Activated naive CD4-positive, alpha-beta T cell treated with anti-CD3 and anti-CD28 coated beads, Interleukin-2, amount 50 U/mL, for 72 hours (primary cell): ENCODE measurements around the gene JUNB. TPM values are rescaled to one million over a fixed set of nuclear protein-coding genes. Genes with fewer than 3 reads are reported as not detected.

ENCODE experiments used
- ATAC-seq, 2 donors: fragments of 150-1000 bp; cut with Tn5 transposase; 2 replicates each; pipeline ENCODE4 v1.10.0; 2021; ENCODE audit warnings: mild to moderate bottlenecking in 2 of 2, moderate library complexity in 2 of 2
- DNase-seq, 2 donors: peaks; one replicate each; pipeline ENCODE4 v3.0.0; 2021 to 2022; ENCODE audit warnings: low spot score in 2 of 2
- H3K27ac Mint-ChIP-seq, 2 donors: one replicate each; pipeline ENCODE4 v1.8.0; 2022; ENCODE audit warnings: mild to moderate bottlenecking in 2 of 2, mixed read lengths in 2 of 2
- H3K36me3 Mint-ChIP-seq, 2 donors: one replicate each; pipeline ENCODE4 v1.8.0; 2022; ENCODE audit warnings: mixed read lengths in 2 of 2
- H3K9me3 Mint-ChIP-seq, 2 donors: one replicate each; pipeline ENCODE4 v1.8.0; 2022; ENCODE audit warnings: mixed read lengths in 2 of 2
- total RNA-seq, 2 donors: library from RNA; stranded (reverse); gene quantifications; one replicate each; pipeline ENCODE4 v1.2.3, GENCODE V29; 2022

The JUNB gene
- total RNA-seq: 100 to 1,000 TPM; 400 to 402 TPM

- peaks cover 21 to 22% of the 10 kb centered on the region in 2 donors for H3K36me3 Mint-ChIP-seq
- peak; percentile 50 to 52 for ATAC-seq
- DNase-seq: peak; percentile 98 to 99
- peak within 1 kb of the TSS; percentile 99 to 100 for H3K27ac Mint-ChIP-seq
- no peaks in the 10 kb centered on the region for H3K9me3 Mint-ChIP-seq
Observed at GRCh38 chr19:12791345-12792050, at the start of gene JUNB. Gene JUNB, plus strand, starts transcription at chr19:12791486. Its CDS starts 286 bp downstream, at chr19:12791772.

GRCh38 chr19:12745166-12745897, 46.0 kb upstream of the JUNB start:
- Mint-ChIP-seq H3K27ac (peak overlapping the region in 1 of 2 donors; percentile 65), H3K9me3 (peaks cover 6 to 11% of the 10 kb centered on the region in 2 donors), H3K36me3 (peaks cover 21 to 30% of the 10 kb centered on the region in 2 donors)
- DNase-seq: no peak
- ATAC-seq: no peak

- peaks cover 6 to 11% of the 10 kb centered on the region in 2 donors for H3K9me3 Mint-ChIP-seq
- DNase-seq (no peak), ATAC-seq (no peak)
- peaks cover 21 to 30% of the 10 kb centered on the region in 2 donors for H3K36me3 Mint-ChIP-seq
- no peak overlapping the region for H3K27ac Mint-ChIP-seq
Observed at GRCh38 chr19:12748489-12748888, 42.8 kb upstream of the JUNB start.

- ATAC-seq: peak in 1 of 2 donors; percentile 14
- Mint-ChIP-seq H3K27ac (peak overlapping the region in 1 of 2 donors; percentile 19), H3K36me3 (peaks cover 21 to 30% of the 10 kb centered on the region in 2 donors), H3K9me3 (peaks cover 6 to 11% of the 10 kb centered on the region in 2 donors)
- DNase-seq: no peak
Observed at GRCh38 chr19:12749938-12750521, 41.3 kb upstream of the JUNB start.

- no peak for DNase-seq
- peaks cover 21 to 27% of the 10 kb centered on the region in 2 donors for H3K36me3 Mint-ChIP-seq
- peaks cover 6 to 11% of the 10 kb centered on the region in 2 donors for H3K9me3 Mint-ChIP-seq
- no peak for ATAC-seq
- peak overlapping the region in 1 of 2 donors; percentile 6 for H3K27ac Mint-ChIP-seq
Observed at GRCh38 chr19:12750851-12751250, 40.4 kb upstream of the JUNB start.

- Mint-ChIP-seq H3K36me3 (peaks cover 15 to 19% of the 10 kb centered on the region in 2 donors), H3K27ac (peak within 1 kb of the TSS in 1 of 2 donors; percentile 6), H3K9me3 (peaks cover 6 to 11% of the 10 kb centered on the region in 2 donors)
- no peak for ATAC-seq
- DNase-seq: no peak
Observed at GRCh38 chr19:12751635-12752034, 39.7 kb upstream of the JUNB start, which contains the start of gene BEST2. Gene BEST2, plus strand, starts transcription at chr19:12751791. Its CDS starts 802 bp downstream, at chr19:12752593.

- Mint-ChIP-seq H3K27ac (no peak overlapping the region), H3K9me3 (peaks cover 6 to 11% of the 10 kb centered on the region in 2 donors), H3K36me3 (peaks cover 13 to 14% of the 10 kb centered on the region in 2 donors)
- no peak for DNase-seq
- no peak for ATAC-seq
Observed at GRCh38 chr19:12752056-12752781, 39.1 kb upstream of the JUNB start.

- H3K36me3 Mint-ChIP-seq: no peaks in the 10 kb centered on the region
- no peak for ATAC-seq
- no peak for DNase-seq
- no peaks in the 10 kb centered on the region for H3K9me3 Mint-ChIP-seq
- H3K27ac Mint-ChIP-seq: no peak overlapping the region
Observed at GRCh38 chr19:12754465-12755196, 36.7 kb upstream of the JUNB start.

GRCh38 chr19:12756150-12756883, 35.0 kb upstream of the JUNB start:
- ATAC-seq (no peak), DNase-seq (no peak)
- Mint-ChIP-seq H3K27ac (no peak overlapping the region), H3K36me3 (no peaks in the 10 kb centered on the region), H3K9me3 (no peaks in the 10 kb centered on the region)

GRCh38 chr19:12757544-12758274, 33.6 kb upstream of the JUNB start:
- Mint-ChIP-seq H3K36me3 (no peaks in the 10 kb centered on the region), H3K9me3 (no peaks in the 10 kb centered on the region), H3K27ac (no peak overlapping the region)
- peak; percentile 82 to 86 for DNase-seq
- peak; percentile 87 to 92 for ATAC-seq

- DNase-seq (no peak), ATAC-seq (no peak)
- Mint-ChIP-seq H3K9me3 (no peaks in the 10 kb centered on the region), H3K36me3 (no peaks in the 10 kb centered on the region), H3K27ac (no peak overlapping the region)
Observed at GRCh38 chr19:12759686-12760085, 31.6 kb upstream of the JUNB start.

GRCh38 chr19:12763100-12763499, 28.2 kb upstream of the JUNB start:
- Mint-ChIP-seq H3K27ac (no peak overlapping the region), H3K9me3 (no peaks in the 10 kb centered on the region), H3K36me3 (no peaks in the 10 kb centered on the region)
- DNase-seq (no peak), ATAC-seq (no peak)

GRCh38 chr19:12764698-12765097, 26.6 kb upstream of the JUNB start:
- Mint-ChIP-seq H3K27ac (no peak overlapping the region), H3K36me3 (no peaks in the 10 kb centered on the region), H3K9me3 (no peaks in the 10 kb centered on the region)
- no peak for ATAC-seq
- DNase-seq: no peak

- no peaks in the 10 kb centered on the region for H3K9me3 Mint-ChIP-seq
- H3K36me3 Mint-ChIP-seq: no peaks in the 10 kb centered on the region
- no peak overlapping the region for H3K27ac Mint-ChIP-seq
- ATAC-seq: peak; percentile 91 to 92
- peak; percentile 82 to 94 for DNase-seq
Observed at GRCh38 chr19:12766051-12766521, 25.2 kb upstream of the JUNB start.

GRCh38 chr19:12767150-12767549, 24.1 kb upstream of the JUNB start:
- DNase-seq (no peak), ATAC-seq (no peak)
- H3K9me3 Mint-ChIP-seq: no peaks in the 10 kb centered on the region
- no peaks in the 10 kb centered on the region for H3K36me3 Mint-ChIP-seq
- H3K27ac Mint-ChIP-seq: no peak overlapping the region
